Suprapubic skin (tissue), 3 donors: ENCODE data around the gene CYTH1.

Experiments used
- EP300 ChIP-seq: sonication (generic); formaldehyde crosslinking; IDR thresholded peaks from one replicate; pipeline ENCODE4 v1.6.1; 2017; ENCODE audit warnings: antibody characterized with exemption
- POLR2A ChIP-seq, 2 donors: fragments of 450-650 bp; IDR thresholded peaks; one replicate each; pipeline ENCODE4 v1.6.1; 2017; ENCODE audit warnings: antibody characterized with exemption in 2 of 2, mild to moderate bottlenecking in 2 of 2, moderate library complexity in 2 of 2
- TF ChIP-seq, protein P1 (sequence below), 2 donors: fragments of 200-600 bp in 1 of 2; fragments of 450-650 bp in 1 of 2; sonication (generic) in 1 of 2; IDR thresholded peaks; one replicate each; pipeline ENCODE4 v1.5.1; 2016 to 2019; ENCODE audit warnings: antibody characterized with exemption in 2 of 2, mild to moderate bottlenecking in 1 of 2, moderate library complexity in 1 of 2

- TF ChIP-seq, protein P1, sequence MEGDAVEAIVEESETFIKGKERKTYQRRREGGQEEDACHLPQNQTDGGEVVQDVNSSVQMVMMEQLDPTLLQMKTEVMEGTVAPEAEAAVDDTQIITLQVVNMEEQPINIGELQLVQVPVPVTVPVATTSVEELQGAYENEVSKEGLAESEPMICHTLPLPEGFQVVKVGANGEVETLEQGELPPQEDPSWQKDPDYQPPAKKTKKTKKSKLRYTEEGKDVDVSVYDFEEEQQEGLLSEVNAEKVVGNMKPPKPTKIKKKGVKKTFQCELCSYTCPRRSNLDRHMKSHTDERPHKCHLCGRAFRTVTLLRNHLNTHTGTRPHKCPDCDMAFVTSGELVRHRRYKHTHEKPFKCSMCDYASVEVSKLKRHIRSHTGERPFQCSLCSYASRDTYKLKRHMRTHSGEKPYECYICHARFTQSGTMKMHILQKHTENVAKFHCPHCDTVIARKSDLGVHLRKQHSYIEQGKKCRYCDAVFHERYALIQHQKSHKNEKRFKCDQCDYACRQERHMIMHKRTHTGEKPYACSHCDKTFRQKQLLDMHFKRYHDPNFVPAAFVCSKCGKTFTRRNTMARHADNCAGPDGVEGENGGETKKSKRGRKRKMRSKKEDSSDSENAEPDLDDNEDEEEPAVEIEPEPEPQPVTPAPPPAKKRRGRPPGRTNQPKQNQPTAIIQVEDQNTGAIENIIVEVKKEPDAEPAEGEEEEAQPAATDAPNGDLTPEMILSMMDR (IDR thresholded peaks at IDR 0.05): no peak
- TF ChIP-seq EP300 (no peak), POLR2A (IDR thresholded peaks at IDR 0.05) (no peak)
Measured at GRCh38 chr17:78806451-78806850, 24.4 kb upstream of the CYTH1 start.
